Liver (tissue), 9 donors: ENCODE data around the gene TNFSF8. TPM values are rescaled to one million over a fixed set of nuclear protein-coding genes. Genes with fewer than 3 reads are reported as not detected.

Experiments used
- DNase-seq: peaks from one replicate; pipeline ENCODE4 v3.0.0-alpha.2; 2017; ENCODE audit warnings: low spot score
- H3K27ac ChIP-seq, 2 donors: one replicate each; pipeline ENCODE4 v1.7.0; 2013; ENCODE audit warnings: inconsistent platforms in 2 of 2, low read length in 2 of 2, control low read depth in 1 of 2, low read depth in 1 of 2, mild to moderate bottlenecking in 1 of 2
- H3K27me3 ChIP-seq, 4 donors: one replicate each; pipeline versions ENCODE4 v1.6.1 to v1.7.0; 2013; ENCODE audit warnings: low read length in 3 of 4, inconsistent platforms in 1 of 4, mild to moderate bottlenecking in 1 of 4, moderate library complexity in 1 of 4; ENCODE audit not compliant: control insufficient read depth in 4 of 4, insufficient read depth in 4 of 4
- H3K36me3 ChIP-seq, 4 donors: one replicate each; pipeline versions ENCODE4 v1.6.1 to v1.7.0; 2013; ENCODE audit warnings: low read length in 3 of 4, mild to moderate bottlenecking in 3 of 4, low read depth in 1 of 4, moderate library complexity in 1 of 4; ENCODE audit not compliant: control insufficient read depth in 4 of 4, insufficient read depth in 3 of 4
- H3K4me1 ChIP-seq, 4 donors: one replicate each; pipeline versions ENCODE4 v1.6.1 to v1.7.0; 2013; ENCODE audit warnings: low read length in 3 of 4, mild to moderate bottlenecking in 3 of 4, moderate library complexity in 1 of 4; ENCODE audit not compliant: control insufficient read depth in 4 of 4, insufficient read depth in 4 of 4
- H3K4me3 ChIP-seq, 3 donors: one replicate each; pipeline versions ENCODE4 v1.6.1 to v1.7.0; 2013; ENCODE audit warnings: low read length in 3 of 3, control low read depth in 1 of 3, low read depth in 1 of 3, mild to moderate bottlenecking in 1 of 3
- H3K9ac ChIP-seq, 2 donors: one replicate each; pipeline ENCODE4 v1.7.0; 2013; ENCODE audit warnings: low read length in 2 of 2, mild to moderate bottlenecking in 2 of 2, moderate library complexity in 2 of 2, control low read depth in 1 of 2, low read depth in 1 of 2
- H3K9me3 ChIP-seq, 4 donors: one replicate each; pipeline versions ENCODE4 v1.6.1 to v1.7.0; 2013; ENCODE audit warnings: low read length in 3 of 4; ENCODE audit not compliant: control insufficient read depth in 4 of 4
- EGR1 ChIP-seq, 2 donors: IDR thresholded peaks; 2 replicates each; pipeline ENCODE4 v1.6.1; 2016 to 2018; ENCODE audit warnings: antibody characterized with exemption in 2 of 2, low read depth in 2 of 2
- FOXA1 ChIP-seq: IDR thresholded peaks from 2 replicates; pipeline ENCODE4 v1.6.1; 2016; ENCODE audit warnings: antibody characterized with exemption
- FOXA2 ChIP-seq: IDR thresholded peaks from 2 replicates; pipeline ENCODE4 v1.6.1; 2016; ENCODE audit warnings: antibody characterized with exemption
- GABPA ChIP-seq, 2 donors: IDR thresholded peaks in 1 of 2; conservative IDR thresholded peaks in 1 of 2; 2 replicates each; pipeline ENCODE4 v1.6.1; 2016; ENCODE audit warnings: antibody characterized with exemption in 2 of 2, mild to moderate bottlenecking in 1 of 2, moderate library complexity in 1 of 2
- HNF4A ChIP-seq, 2 donors: conservative IDR thresholded peaks; 2 replicates each; pipeline ENCODE4 v1.6.1; 2016; ENCODE audit warnings: antibody characterized with exemption in 2 of 2, mild to moderate bottlenecking in 2 of 2
- HNF4G ChIP-seq: IDR thresholded peaks from 2 replicates; pipeline ENCODE4 v1.6.1; 2016; ENCODE audit warnings: antibody characterized with exemption
- MAX ChIP-seq: IDR thresholded peaks from 2 replicates; pipeline ENCODE4 v1.6.1; 2016; ENCODE audit warnings: antibody characterized with exemption
- NR2F2 ChIP-seq: IDR thresholded peaks from 2 replicates; pipeline ENCODE4 v1.6.1; 2016; ENCODE audit warnings: antibody characterized with exemption
- RAD21 ChIP-seq, 2 donors: IDR thresholded peaks; 2 replicates each; pipeline ENCODE4 v1.6.1; 2016; ENCODE audit warnings: antibody characterized with exemption in 2 of 2, mild to moderate bottlenecking in 2 of 2
- RXRA ChIP-seq, 2 donors: IDR thresholded peaks; 2 replicates each; pipeline ENCODE4 v1.6.1; 2017 to 2018; ENCODE audit warnings: antibody characterized with exemption in 2 of 2, mild to moderate bottlenecking in 1 of 2
- SP1 ChIP-seq: IDR thresholded peaks from 2 replicates; pipeline ENCODE4 v1.6.1; 2018; ENCODE audit warnings: antibody characterized with exemption, mild to moderate bottlenecking
- TAF1 ChIP-seq: conservative IDR thresholded peaks from 2 replicates; pipeline ENCODE4 v1.6.1; 2016; ENCODE audit warnings: antibody characterized with exemption, mild to moderate bottlenecking
- YY1 ChIP-seq: IDR thresholded peaks from 2 replicates; pipeline ENCODE4 v1.6.1; 2016; ENCODE audit warnings: antibody characterized with exemption, mild to moderate bottlenecking
- WGBS: extraction: QIAGEN DNeasy Blood & Tissue Kit; methylation state at CpG from one replicate; pipeline ENCODE4 v1.1.7; 2013; 5-methylcytosine and 5-hydroxymethylcytosine counted together
- polyA plus RNA-seq, 2 donors: library from polyadenylated mRNA; stranded (reverse) in 1 of 2; unstranded in 1 of 2; fragments of 200-250 nt in 1 of 2; fragments of >200 nt in 1 of 2; fragmentation: Nextera tagmentation in 1 of 2; extraction: Ambion mirVana in 1 of 2; gene quantifications; one replicate each; pipeline versions ENCODE4 v1.2.1 to v1.2.3, GENCODE V29; 2013 to 2015
- total RNA-seq, 2 donors: library from RNA; depleted of rRNA; stranded (reverse); fragments of >200 nt; gene quantifications; one replicate each; pipeline ENCODE4 v1.2.3, GENCODE V29; 2014
- TF ChIP-seq, protein P1 (sequence below): fragments of 150-350 bp; IDR thresholded peaks from 2 replicates; pipeline ENCODE4 v1.5.1; 2017; ENCODE audit warnings: improper control_type of control experiment, low read depth, low read length; ENCODE audit not compliant: missing input control
- TF ChIP-seq, protein P2 (sequence below): IDR thresholded peaks from 2 replicates; pipeline ENCODE4 v1.6.1; 2016; ENCODE audit warnings: antibody characterized with exemption
- TF ChIP-seq, protein P3 (sequence below): IDR thresholded peaks from 2 replicates; pipeline ENCODE4 v1.6.1; 2016; ENCODE audit warnings: antibody characterized with exemption
- donor health status: healthy.
- donor health status: healthy.
- donor health status: healthy.
- donor health status: healthy.
- donor health status: healthy.

TNFSF8 gene
- total and polyA plus RNA-seq, 4 donors, result 0.28 to 1.4 (median 0.51) TPM

DNA sequence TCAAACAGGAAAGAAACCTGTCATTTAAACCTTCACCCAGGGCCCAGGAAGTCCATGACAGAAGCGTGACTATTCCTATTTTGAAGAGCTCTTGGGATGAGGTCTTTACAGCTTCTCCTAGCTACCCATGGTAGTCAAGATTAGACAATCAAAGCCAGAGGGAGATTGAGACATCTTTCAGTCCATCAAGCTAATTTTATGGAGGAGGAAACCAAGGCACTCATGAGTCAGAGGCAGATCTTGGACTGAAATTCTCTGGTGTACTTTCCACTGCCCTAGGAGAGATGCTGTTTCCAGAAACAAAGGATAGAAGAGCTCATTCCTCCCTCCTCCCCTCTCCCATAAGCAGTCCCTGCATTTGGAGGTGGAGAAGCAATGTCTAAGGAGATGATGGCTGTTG is 9.2 kb downstream of the TNFSF8 start:
- H3K27ac ChIP-seq, result no peak overlapping the region
- no peak for DNase-seq
- no peak overlapping the region for H3K4me3 ChIP-seq
- H3K36me3 ChIP-seq, result no peaks in the 10 kb centered on the region
- WGBS, result 90% methylated on average over 1 of the region's 1 CpG
- H3K9ac ChIP-seq, result no peak overlapping the region
- no peaks in the 10 kb centered on the region for H3K27me3 ChIP-seq
- peaks cover 3 to 13% (median 9%) of the 10 kb centered on the region in 4 donors for H3K4me1 ChIP-seq
- TF ChIP-seq, protein P1, sequence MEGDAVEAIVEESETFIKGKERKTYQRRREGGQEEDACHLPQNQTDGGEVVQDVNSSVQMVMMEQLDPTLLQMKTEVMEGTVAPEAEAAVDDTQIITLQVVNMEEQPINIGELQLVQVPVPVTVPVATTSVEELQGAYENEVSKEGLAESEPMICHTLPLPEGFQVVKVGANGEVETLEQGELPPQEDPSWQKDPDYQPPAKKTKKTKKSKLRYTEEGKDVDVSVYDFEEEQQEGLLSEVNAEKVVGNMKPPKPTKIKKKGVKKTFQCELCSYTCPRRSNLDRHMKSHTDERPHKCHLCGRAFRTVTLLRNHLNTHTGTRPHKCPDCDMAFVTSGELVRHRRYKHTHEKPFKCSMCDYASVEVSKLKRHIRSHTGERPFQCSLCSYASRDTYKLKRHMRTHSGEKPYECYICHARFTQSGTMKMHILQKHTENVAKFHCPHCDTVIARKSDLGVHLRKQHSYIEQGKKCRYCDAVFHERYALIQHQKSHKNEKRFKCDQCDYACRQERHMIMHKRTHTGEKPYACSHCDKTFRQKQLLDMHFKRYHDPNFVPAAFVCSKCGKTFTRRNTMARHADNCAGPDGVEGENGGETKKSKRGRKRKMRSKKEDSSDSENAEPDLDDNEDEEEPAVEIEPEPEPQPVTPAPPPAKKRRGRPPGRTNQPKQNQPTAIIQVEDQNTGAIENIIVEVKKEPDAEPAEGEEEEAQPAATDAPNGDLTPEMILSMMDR, result no peak
- TF ChIP-seq RAD21 (IDR thresholded peaks at IDR 0.05), result no peak
- no peak for TF ChIP-seq FOXA2
- no peak for TF ChIP-seq GABPA (IDR thresholded peaks at IDR 0.05 in 1 of 2, conservative IDR thresholded peaks at IDR 0.05 in 1 of 2)
- no peak for TF ChIP-seq YY1
- TF ChIP-seq TAF1, result no peak
- TF ChIP-seq NR2F2, result no peak
- no peak for TF ChIP-seq FOXA1
- no peak for TF ChIP-seq HNF4A (conservative IDR thresholded peaks at IDR 0.05)
- TF ChIP-seq, protein P2, sequence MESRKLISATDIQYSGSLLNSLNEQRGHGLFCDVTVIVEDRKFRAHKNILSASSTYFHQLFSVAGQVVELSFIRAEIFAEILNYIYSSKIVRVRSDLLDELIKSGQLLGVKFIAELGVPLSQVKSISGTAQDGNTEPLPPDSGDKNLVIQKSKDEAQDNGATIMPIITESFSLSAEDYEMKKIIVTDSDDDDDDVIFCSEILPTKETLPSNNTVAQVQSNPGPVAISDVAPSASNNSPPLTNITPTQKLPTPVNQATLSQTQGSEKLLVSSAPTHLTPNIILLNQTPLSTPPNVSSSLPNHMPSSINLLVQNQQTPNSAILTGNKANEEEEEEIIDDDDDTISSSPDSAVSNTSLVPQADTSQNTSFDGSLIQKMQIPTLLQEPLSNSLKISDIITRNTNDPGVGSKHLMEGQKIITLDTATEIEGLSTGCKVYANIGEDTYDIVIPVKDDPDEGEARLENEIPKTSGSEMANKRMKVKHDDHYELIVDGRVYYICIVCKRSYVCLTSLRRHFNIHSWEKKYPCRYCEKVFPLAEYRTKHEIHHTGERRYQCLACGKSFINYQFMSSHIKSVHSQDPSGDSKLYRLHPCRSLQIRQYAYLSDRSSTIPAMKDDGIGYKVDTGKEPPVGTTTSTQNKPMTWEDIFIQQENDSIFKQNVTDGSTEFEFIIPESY, result no peak
- TF ChIP-seq MAX, result no peak
- H3K9me3 ChIP-seq, result no peaks in the 10 kb centered on the region

- Histone ChIP-seq H3K4me1 (peaks cover 3 to 10% (median 8%) of the 10 kb centered on the region in 4 donors), H3K36me3 (no peaks in the 10 kb centered on the region), H3K9ac (no peak overlapping the region), H3K4me3 (no peak overlapping the region), H3K27me3 (no peaks in the 10 kb centered on the region), H3K27ac (no peak overlapping the region), H3K9me3 (no peaks in the 10 kb centered on the region)
- DNase-seq, result no peak
- TF ChIP-seq EGR1 (IDR thresholded peaks at IDR 0.05; ENCODE audit: low read depth in 2 of 2), result no peak
- no peak for TF ChIP-seq HNF4A (conservative IDR thresholded peaks at IDR 0.05)
- no peak for TF ChIP-seq MAX
- TF ChIP-seq TAF1, result no peak
- TF ChIP-seq, protein P3, sequence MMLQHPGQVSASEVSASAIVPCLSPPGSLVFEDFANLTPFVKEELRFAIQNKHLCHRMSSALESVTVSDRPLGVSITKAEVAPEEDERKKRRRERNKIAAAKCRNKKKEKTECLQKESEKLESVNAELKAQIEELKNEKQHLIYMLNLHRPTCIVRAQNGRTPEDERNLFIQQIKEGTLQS, result no peak
- TF ChIP-seq RXRA (IDR thresholded peaks at IDR 0.05), result no peak
- TF ChIP-seq, protein P1, result no peak
- no peak for TF ChIP-seq SP1
- TF ChIP-seq FOXA1, result no peak
- TF ChIP-seq FOXA2, result no peak
- TF ChIP-seq HNF4G, result no peak
- 97% methylated on average over 4 of the region's 4 CpGs for WGBS
Measured at GRCh38 chr9:114919611-114920010, 10.8 kb downstream of the TNFSF8 start.
